A673 (cell line): Measurements from ENCODE around the gene ZNF688. TPM values are rescaled to one million over a fixed set of nuclear protein-coding genes. Genes with fewer than 3 reads are reported as not detected.
A peak's percentile ranks its signal among the peaks of the same experiment; 100 is the strongest.

Experiments used
- BruUV-seq: library from RNA; stranded (reverse); fragments of 400-500 nt; replicated peaks from 2 replicates; lab custom pipeline; 2021; lab: Mats Ljungman, UMichigan
- CTCF ChIA-PET: fragments of 300-600 bp; sonication (Branson Sonifier 250); formaldehyde crosslinking; loops from one replicate; lab custom pipeline; 2022; ENCODE audit warnings: antibody characterized with exemption; lab: Charles Lee
- POLR2A ChIA-PET: fragments of 300-600 bp; sonication (Branson Sonifier 250); formaldehyde crosslinking; loops from one replicate; lab custom pipeline; 2022; ENCODE audit warnings: antibody characterized with exemption; ENCODE audit not compliant: low non-redundant PET; lab: Charles Lee
- DNase-seq: peaks from one replicate; pipeline ENCODE4 v3.0.0-alpha.2; 2015; ENCODE audit warnings: low spot score
- H3K27ac ChIP-seq: fragments of 200-600 bp; sonication (generic); 2 replicates; pipeline ENCODE4 v1.5.1; 2016; ENCODE audit warnings: mixed run types, low read depth, mild to moderate bottlenecking, mixed read lengths, antibody characterized with exemption, low read length; ENCODE audit not compliant: poor library complexity, severe bottlenecking
- H3K27me3 ChIP-seq: fragments of 200-600 bp; sonication (generic); replicated peaks from 2 replicates; pipeline ENCODE4 v1.6.1; 2017; ENCODE audit warnings: mixed run types, low read depth, mild to moderate bottlenecking, mixed read lengths, antibody characterized with exemption, low read length; ENCODE audit not compliant: insufficient read depth, poor library complexity
- H3K36me3 ChIP-seq: fragments of 200-600 bp; sonication (generic); 2 replicates; pipeline ENCODE4 v1.6.1; 2016; ENCODE audit warnings: mixed run types, mild to moderate bottlenecking, mixed read lengths, antibody characterized with exemption, low read length; ENCODE audit not compliant: insufficient read depth, poor library complexity, severe bottlenecking
- H3K4me1 ChIP-seq: fragments of 200-600 bp; sonication (generic); 2 replicates; pipeline ENCODE4 v1.6.1; 2017; ENCODE audit warnings: mixed run types, mild to moderate bottlenecking, mixed read lengths, antibody characterized with exemption, low read length; ENCODE audit not compliant: insufficient read depth, poor library complexity, severe bottlenecking
- H3K4me3 ChIP-seq: fragments of 200-600 bp; sonication (generic); 2 replicates; pipeline ENCODE4 v1.5.1; 2016; ENCODE audit warnings: low read depth, mixed run types, mild to moderate bottlenecking, mixed read lengths, low read length; ENCODE audit not compliant: poor library complexity, severe bottlenecking
- H3K9me3 ChIP-seq: fragments of 200-600 bp; sonication (generic); 2 replicates; pipeline ENCODE4 v1.6.1; 2016; ENCODE audit warnings: mixed run types, low read depth, mild to moderate bottlenecking, mixed read lengths, antibody characterized with exemption, low read length; ENCODE audit not compliant: poor library complexity, severe bottlenecking
- CTCF ChIP-seq: fragments of 300-800, 200-600 bp; sonication (generic); conservative IDR thresholded peaks from 2 replicates; pipeline ENCODE4 v1.5.1; 2017; ENCODE audit warnings: low read depth, mild to moderate bottlenecking, antibody characterized with exemption, low read length, moderate library complexity, mixed read lengths
- EZH2 ChIP-seq: fragments of 200-600 bp; sonication (generic); IDR thresholded peaks from 2 replicates; pipeline ENCODE4 v1.6.1; 2017; ENCODE audit warnings: borderline replicate concordance, low read depth, mild to moderate bottlenecking, mixed read lengths, antibody characterized with exemption, low read length; ENCODE audit not compliant: poor library complexity, severe bottlenecking
- intact Hi-C: fragments of 100-400 bp; cut with micrococcal nuclease; formaldehyde crosslinking; loops from one replicate; pipeline ENCODE4 v1.10.0; 2022; ENCODE audit not compliant: unreplicated experiment
- total RNA-seq: library from RNA; stranded (reverse); gene quantifications from 2 replicates; pipeline ENCODE4 v1.2.3, GENCODE V29; 2021

Gene ZNF688
- total RNA-seq, 1 experiment from 2014 or later, result 8.5 TPM

GRCh38 chr16:30609002-30609925 is 37.8 kb upstream of the ZNF688 start:
- H3K36me3 ChIP-seq, result peaks cover 36% of the 10 kb centered on the region
- ChIA-PET POLR2A (interaction anchor here (0.6 kb wide), 1 partner anchor 299 kb away, joined by 7 read pairs; no protein-coding TSS in a partner anchor), CTCF (interaction anchor here (0.7 to 1.5 kb wide), 3 partner anchors 11 to 208 kb away, joined by 3 to 7 read pairs (median 5); no protein-coding TSS in a partner anchor)
- DNase-seq, result peak; percentile 45
- peak overlapping the region; percentile 86 for H3K4me3 ChIP-seq
- H3K4me1 ChIP-seq, result peaks cover 4% of the 10 kb centered on the region
- TF ChIP-seq EZH2 (no peak), CTCF (no peak)
- peak overlapping the region; percentile 97 for H3K27ac ChIP-seq
- H3K9me3 ChIP-seq, result no peaks in the 10 kb centered on the region
- H3K27me3 ChIP-seq, result no peaks in the 10 kb centered on the region
- no TSS peak for BruUV-seq
- intact Hi-C loops, result no loop called here

GRCh38 chr16:30606004-30606403 is 34.5 kb upstream of the ZNF688 start:
- H3K27ac ChIP-seq, result no peak overlapping the region
- H3K4me3 ChIP-seq, result no peak overlapping the region
- no peak for DNase-seq
- ChIA-PET CTCF (no interaction called here), POLR2A (no interaction called here)
- TF ChIP-seq CTCF, result no peak
- TF ChIP-seq EZH2, result no peak
- no peaks in the 10 kb centered on the region for H3K9me3 ChIP-seq
- peaks cover 49% of the 10 kb centered on the region for H3K36me3 ChIP-seq
- intact Hi-C loops, result no loop called here
- peaks cover 4% of the 10 kb centered on the region for H3K4me1 ChIP-seq
- H3K27me3 ChIP-seq, result no peaks in the 10 kb centered on the region
- BruUV-seq, result no TSS peak

GRCh38 chr16:30605158-30605557 is 33.6 kb upstream of the ZNF688 start:
- no TSS peak for BruUV-seq
- Histone ChIP-seq H3K4me1 (peaks cover 4% of the 10 kb centered on the region), H3K4me3 (no peak overlapping the region), H3K27ac (no peak overlapping the region), H3K36me3 (peaks cover 49% of the 10 kb centered on the region), H3K27me3 (no peaks in the 10 kb centered on the region), H3K9me3 (no peaks in the 10 kb centered on the region)
- POLR2A ChIA-PET, result no interaction called here
- no peak for DNase-seq
- CTCF ChIA-PET, result no interaction called here
- TF ChIP-seq EZH2, result no peak
- TF ChIP-seq CTCF, result no peak
- intact Hi-C loops, result no loop called here
